Panc1 (cell line): ENCODE data around the gene PPIL1.

Experiments used
- CTCF ChIP-seq: fragments of 450-650 bp; IDR thresholded peaks from 2 replicates; pipeline ENCODE4 v1.5.1; 2017; ENCODE audit warnings: mild to moderate bottlenecking
- POLR2AphosphoS5 ChIP-seq: IDR thresholded peaks from 2 replicates; pipeline ENCODE4 v1.6.1; 2012; ENCODE audit warnings: mild to moderate bottlenecking, low read depth, low read length, moderate library complexity
- REST ChIP-seq, 2 experiments: IDR thresholded peaks; 2 replicates each; pipeline ENCODE4 v1.6.1; 2011 to 2012; ENCODE audit warnings: low read depth in 2 of 2, control low read depth in 1 of 2, low read length in 1 of 2, mild to moderate bottlenecking in 1 of 2, moderate library complexity in 1 of 2; ENCODE audit not compliant: insufficient read depth in 1 of 2
- SIN3A ChIP-seq: IDR thresholded peaks from 2 replicates; pipeline ENCODE4 v1.6.1; 2012; ENCODE audit warnings: low read depth, mild to moderate bottlenecking, low read length, moderate library complexity, borderline replicate concordance; ENCODE audit not compliant: insufficient read depth
- TCF7L2 ChIP-seq: IDR thresholded peaks from 2 replicates; pipeline ENCODE4 v1.6.1; 2011; ENCODE audit warnings: mild to moderate bottlenecking, low read depth, low read length, inconsistent platforms

- TF ChIP-seq REST (IDR thresholded peaks at IDR 0.05; ENCODE audit: insufficient read depth in 1 of 2, low read depth in 2 of 2, low read length in 1 of 2) (no peak), CTCF (no peak), SIN3A (no peak), POLR2AphosphoS5 (no peak), TCF7L2 (no peak)
Observed at GRCh38 chr6:36871686-36872085, 2.9 kb downstream of the PPIL1 start.
